Measurements from ENCODE around the gene THOC6.

Gene THOC6

DNA sequence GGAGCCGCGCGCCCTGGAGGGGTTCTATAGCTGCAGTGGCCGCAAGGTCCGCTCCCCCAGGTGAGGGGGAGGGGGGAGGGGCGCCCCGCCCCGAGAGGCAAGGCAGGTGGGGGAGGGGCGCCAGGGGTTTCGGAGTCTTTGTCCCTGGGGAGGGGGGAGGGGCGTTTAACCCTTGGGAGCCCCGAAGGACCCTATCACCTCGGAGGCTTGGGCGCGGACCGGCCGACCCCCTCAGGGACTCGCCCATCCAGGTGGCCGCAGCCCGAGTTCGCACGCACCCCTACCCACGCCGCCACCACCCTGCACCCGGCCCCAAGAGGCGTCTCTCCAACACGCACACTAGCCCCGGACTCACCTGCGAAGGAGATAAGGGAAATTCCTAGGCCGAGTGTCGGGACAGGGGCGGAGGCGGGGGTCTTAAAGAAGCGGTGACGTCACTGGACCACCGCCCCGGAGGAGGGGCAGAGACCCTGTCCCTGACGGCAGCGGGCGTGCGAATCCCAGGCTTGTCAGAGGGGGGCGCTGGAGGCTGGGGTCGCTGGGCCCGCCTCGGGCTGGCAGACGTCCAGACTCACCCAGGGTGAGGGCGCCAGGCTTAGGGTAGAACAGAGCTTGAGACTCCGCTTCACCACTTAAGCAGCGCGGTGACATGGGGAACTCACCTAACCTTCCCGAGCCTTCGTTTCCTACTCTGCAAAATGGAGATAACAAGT is 5.9 kb upstream of the THOC6 start, which contains the start of gene CLDN6:
TSS of gene CLDN6 (minus strand) at position 390 of the 713 bp plus-strand sequence. CDS start 2,162 bp downstream, outside the sequence.
- no peak for DNase-seq

DNA sequence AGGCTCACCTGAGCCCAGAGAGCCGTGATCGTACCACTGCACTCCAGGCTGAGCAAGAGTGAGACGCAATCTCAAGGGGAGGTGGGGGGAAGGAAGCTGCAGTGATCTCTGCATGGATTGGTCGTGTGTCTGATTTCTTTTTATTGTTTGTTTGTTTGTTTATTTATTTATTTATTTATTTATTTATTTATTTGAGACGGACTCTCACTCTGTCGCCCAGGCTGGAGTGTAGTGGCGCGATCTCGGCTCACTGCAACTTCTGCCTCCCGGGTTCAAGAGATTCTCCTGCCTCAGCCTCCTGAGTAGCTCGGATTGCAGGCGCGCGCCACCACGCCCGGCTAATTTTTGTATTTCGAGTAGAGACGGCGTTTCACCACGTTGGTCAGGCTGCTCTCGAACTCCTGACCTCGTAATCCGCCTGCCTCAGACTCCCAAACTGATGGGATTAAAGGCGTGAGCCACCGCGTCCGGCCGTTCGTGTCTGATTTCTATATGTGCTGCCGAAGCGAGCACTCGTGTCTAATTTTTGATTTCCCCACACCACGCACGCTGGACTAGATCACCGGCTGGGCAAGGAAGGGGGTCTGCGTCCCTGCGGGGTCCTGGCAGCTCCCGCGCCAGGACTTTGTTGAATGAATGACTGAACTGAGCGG is 4.1 kb upstream of the THOC6 start:
- no peak for DNase-seq

DNA sequence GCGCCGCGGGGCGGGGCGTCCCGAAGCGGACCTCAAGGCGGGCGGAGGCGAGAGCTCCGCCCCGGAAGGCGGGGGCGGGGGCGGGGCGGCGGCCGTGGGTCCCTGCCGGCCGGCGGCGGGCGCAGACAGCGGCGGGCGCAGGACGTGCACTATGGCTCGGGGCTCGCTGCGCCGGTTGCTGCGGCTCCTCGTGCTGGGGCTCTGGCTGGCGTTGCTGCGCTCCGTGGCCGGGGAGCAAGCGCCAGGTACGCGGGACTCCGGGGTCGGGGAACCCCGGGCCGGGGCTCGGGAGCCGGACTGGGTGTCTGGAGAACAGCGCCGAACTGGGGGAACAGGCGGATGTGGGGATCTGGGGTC is 3.6 kb upstream of the THOC6 start, which contains the start of gene TNFRSF12A:
TSS of gene TNFRSF12A (plus strand) at position 122 of the 357 bp plus-strand sequence. CDS start at position 152, 30 bp downstream.
- peak; percentile 38 for DNase-seq

DNA sequence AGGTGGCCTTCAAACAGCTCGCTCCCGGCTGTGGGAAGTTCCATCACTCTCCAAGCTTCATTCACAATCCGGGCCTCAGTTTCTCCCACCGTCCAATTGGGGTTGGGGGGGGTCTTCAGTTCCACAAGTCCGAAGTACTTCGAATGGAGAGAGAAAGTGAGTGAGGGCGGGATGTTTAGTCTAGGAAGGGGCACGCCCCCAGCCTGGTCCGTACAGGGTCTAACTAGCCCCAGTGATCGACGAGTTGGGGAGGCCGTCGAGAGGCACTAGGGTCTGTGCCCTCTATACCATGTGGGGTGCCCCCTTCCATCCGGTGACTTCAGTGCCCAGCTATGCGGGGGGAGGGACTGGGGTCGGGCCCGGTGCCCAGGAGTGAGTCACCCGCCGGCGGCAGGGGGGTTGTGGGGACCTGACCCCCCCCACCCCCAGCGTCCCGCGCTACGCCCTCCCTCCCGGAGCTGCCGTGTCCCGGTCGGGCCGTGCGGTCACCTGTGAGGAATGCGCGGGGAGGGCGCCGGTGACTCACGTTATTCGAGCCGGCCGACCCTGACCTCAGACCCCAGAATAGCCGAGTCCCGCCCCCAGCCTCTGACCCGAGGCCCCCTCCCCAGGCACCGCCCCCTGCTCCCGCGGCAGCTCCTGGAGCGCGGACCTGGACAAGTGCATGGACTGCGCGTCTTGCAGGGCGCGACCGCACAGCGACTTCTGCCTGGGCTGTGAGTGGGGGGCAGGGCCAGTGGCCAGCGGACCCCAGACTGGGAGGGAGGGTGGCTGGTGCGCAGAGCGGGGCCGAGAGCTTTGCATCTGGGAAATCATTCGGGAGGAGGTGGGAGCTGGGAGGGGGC is 3.0 kb upstream of the THOC6 start:
- no peak for DNase-seq

DNA sequence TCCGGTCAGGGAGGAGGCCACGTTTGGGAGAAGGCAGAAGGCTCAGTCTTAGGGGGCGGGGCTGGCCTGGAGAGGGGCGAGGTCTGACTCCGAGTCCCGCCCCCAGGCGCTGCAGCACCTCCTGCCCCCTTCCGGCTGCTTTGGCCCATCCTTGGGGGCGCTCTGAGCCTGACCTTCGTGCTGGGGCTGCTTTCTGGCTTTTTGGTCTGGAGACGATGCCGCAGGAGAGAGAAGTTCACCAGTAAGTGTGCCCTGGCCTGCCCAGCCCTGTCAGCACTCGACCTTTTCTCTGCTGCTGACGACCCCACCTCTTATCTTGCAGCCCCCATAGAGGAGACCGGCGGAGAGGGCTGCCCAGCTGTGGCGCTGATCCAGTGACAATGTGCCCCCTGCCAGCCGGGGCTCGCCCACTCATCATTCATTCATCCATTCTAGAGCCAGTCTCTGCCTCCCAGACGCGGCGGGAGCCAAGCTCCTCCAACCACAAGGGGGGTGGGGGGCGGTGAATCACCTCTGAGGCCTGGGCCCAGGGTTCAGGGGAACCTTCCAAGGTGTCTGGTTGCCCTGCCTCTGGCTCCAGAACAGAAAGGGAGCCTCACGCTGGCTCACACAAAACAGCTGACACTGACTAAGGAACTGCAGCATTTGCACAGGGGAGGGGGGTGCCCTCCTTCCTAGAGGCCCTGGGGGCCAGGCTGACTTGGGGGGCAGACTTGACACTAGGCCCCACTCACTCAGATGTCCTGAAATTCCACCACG is 2.2 kb upstream of the THOC6 start:
- peak; percentile 46 for DNase-seq

DNA sequence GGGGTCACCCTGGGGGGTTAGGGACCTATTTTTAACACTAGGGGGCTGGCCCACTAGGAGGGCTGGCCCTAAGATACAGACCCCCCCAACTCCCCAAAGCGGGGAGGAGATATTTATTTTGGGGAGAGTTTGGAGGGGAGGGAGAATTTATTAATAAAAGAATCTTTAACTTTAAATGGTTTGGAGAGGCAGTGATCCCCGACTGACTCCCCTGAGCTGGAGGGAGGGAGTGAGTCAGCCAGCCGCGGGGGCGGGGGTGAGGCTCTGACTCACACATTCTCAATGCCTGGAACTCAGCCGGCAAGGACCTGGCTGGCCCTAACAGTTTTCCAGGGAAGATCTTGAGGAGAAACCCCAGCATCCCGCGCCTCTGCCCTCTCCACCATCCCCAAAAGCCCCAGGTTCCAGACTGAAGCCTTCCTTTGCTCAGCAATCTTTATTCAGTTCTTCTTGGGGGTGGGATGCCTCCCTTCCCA is 1.6 kb upstream of the THOC6 start:
- DNase-seq, result no peak

DNA sequence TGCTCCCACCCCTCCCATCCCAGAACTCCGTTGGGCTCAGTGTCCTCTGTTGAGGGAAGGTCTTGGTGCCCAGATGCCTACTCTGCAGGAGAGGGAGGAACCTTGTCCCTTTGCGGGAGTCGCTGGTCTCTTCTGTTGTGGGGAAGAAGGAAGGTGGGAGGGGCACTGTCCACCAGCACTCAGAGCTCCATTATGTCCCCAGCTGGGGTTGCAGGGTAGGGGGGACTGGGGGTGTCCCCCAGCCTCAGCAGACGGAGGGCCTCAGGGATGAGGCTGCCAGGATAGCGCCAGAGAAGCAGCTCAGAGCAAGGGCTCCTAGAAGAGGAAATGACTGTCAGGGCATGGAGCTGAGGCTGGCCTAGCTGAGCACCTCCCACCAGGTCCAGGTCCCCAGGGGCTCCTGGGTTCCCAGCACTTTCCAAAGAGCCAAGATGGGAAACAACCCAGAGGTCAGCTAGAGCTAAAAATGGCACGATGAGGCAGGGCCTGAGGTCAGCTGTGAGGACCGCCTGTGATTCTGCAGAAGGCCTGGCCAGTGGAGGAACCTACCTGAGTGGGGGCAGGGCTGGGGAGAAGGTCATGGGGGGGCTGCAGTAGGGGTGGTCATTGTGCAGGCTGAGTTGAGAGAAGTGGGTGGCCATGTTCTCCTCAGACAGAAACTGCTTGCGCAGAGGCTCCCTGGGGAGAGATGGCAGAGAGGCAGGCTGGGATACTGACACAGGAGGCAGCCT is 986 bp upstream of the THOC6 start:
- no peak for DNase-seq

DNA sequence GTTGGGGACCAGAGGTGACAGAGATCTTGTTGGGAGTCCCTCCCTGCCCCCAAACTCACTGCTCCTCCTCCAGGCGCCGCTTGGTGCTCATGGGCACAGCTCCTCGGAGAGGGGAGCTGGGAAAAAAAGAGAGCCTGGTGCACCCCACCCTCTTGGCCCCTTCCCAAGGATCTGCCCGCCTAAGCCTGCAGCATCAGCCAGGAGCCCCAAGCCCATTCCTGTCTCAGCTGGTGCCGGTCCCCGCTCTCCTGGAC is 493 bp upstream of the THOC6 start:
- DNase-seq, result peak; percentile 32

DNA sequence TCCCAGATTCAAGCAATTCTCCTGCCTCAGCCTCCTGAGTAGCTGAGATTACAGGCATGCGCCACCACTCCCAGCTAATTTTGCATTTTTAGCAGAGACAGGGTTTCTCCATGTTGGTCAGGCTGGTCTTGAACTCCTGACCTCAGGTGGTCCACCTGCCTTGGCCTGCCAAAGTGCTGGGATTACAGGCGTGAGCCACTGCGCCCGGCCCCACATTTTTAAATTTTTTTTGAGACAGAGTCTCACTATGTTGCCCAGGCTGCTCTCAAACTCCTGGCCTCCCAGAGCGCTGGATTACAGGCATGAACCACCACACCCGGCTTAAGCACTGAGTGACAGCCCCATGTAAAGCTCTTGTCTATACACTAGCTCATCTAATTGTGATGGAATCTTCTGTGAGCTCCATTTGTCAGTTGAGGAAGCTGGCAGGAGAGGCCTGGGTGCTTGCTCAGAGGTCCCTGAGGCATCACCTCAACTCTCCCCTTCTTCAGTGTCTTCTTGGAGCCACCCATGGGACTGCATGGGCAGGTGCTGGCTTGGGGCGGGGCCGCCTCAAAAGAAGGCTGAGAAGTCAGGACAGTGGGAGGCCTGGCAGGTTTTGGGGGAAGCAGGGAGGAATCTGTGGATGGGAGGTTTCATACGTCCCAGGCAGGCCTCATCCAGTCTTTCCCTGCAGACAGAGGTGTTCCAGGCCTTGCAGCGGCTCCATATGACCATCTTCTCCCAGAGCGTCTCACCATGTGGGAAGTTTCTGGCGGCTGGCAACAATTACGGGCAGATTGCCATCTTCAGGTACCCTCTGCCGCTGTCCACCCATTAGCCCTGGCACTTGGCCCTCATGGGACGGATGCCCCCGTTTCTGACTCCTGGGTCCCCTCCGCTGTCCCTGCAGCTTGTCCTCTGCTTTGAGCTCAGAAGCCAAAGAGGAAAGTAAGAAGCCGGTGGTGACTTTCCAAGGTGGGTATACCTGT is 1.5 kb downstream of the THOC6 start:
- DNase-seq, result no peak

DNA sequence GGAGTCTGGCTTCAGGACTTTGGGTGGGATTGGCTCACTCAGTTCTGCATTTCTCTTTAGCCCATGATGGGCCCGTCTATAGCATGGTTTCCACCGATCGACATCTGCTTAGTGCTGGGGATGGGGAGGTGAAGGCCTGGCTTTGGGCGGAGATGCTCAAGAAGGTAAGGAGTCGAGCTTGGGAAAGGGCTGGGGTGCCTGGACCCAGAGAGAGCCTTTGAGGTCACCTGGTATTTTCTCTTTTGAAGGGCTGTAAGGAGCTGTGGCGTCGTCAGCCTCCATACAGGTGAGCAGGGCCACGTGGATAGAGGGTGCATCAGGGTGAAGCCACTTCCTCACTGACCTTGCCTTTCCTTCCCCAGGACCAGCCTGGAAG is 2.2 kb downstream of the THOC6 start:
- no peak for DNase-seq

DNA sequence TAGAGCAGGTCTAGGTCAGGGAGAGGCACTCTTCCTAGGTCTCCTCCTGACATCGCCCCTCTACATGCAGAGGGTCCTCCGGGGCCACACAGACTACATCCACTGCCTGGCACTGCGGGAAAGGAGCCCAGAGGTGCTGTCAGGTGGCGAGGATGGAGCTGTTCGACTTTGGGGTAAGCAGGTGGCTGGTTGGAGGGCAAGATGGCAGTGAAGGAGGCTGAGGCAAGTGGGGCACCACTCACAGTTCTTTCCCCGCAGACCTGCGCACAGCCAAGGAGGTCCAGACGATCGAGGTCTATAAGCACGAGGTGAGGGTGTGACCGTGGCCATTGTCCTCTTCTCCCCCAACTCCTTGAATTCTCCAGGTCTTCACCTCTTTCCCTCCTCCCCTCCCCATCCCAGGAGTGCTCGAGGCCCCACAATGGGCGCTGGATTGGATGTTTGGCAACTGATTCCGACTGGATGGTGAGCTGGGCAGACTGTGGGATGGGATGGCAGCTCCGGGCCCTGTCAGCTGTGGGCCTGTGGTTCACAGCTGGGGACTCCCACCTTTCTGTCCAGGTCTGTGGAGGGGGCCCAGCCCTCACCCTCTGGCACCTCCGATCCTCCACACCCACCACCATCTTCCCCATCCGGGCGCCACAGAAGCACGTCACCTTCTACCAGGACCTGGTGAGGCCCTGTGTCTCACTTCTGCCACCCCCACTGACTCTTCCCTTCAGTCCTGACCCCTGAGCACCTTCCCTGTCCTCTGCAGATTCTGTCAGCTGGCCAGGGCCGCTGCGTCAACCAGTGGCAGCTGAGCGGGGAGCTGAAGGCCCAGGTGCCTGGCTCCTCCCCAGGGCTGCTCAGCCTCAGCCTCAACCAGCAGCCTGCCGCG is 3.0 kb downstream of the THOC6 start:
- no peak for DNase-seq

DNA sequence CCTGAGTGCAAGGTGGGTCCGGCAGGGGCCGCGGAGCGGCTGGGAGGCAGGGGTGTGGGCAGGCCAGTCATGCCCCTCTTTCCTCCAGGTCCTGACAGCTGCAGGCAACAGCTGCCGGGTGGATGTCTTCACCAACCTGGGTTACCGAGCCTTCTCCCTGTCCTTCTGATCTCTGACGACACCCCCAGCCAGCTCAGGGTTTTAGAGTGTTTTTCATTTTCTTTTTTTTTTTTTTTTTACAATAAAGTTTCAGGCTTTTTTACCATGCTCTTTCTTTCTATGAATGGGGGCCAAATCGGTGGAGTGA is 3.6 kb downstream of the THOC6 start:
- no peak for DNase-seq

DNA sequence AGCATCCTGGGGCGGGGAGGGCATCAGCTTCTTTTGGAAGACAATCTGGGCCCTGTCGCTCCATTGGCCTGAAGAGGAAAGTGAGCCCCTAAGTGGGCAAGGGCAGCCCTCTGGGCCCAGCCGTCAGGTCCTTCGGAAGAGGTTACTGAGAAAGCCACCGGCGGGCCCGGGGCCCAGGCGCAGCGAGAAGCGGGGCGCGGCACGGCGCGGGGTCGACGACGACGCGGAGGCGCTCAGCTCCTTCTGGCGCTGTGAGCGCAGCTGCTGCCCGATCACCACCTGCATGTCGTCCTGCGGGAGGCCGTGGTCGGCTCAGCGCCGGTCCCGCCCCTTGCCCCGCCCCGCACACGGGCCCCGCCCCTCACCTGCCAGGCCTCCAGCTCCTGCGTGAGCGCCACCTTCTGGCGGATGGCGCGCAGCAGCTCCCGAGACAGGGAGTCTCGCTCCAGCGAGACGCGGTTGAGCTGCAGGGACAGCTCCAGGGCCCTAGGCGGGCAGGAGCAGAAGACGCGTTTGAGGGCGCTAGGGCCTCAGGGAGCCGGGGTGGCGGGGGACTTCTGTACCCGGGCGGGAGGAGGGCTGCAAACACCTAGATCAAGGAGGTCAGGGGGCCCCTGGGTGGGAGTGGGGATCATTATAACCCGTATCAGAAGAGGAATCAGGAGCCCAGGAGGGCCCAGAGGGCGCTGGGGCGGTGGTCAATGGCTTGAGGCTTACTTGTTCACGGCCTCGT is 4.3 kb downstream of the THOC6 start:
- peak; percentile 69 for DNase-seq

DNA sequence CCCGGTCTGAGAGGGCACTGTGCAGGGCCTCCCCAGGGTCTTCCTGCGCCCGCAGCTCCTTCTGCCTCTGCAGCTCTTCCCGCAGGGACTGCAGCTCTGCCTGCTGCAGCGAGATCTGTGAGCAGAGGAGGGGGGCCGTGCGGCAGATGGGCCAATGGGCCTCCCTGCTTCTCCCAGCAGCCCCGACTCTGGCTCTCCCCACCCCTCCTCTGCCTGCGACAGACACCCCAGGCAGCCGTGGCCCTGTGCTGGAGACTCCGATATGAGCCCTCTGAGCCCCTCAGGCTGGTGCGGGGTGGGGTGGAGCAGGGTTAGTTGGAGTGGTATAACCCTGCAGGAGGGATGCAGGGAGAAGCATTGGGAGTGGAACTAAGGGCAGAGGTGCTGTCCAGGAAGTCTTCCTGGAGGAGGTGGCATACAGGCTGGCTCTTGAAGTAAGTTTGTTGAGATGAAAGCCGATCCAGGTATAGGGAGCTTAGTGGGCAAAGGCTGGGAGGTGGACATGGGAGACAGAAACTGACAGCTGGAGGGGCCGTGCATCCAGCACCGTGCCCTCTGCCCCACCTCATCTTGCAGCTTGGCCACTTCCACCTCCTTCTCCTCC is 5.0 kb downstream of the THOC6 start:
- no peak for DNase-seq

DNA sequence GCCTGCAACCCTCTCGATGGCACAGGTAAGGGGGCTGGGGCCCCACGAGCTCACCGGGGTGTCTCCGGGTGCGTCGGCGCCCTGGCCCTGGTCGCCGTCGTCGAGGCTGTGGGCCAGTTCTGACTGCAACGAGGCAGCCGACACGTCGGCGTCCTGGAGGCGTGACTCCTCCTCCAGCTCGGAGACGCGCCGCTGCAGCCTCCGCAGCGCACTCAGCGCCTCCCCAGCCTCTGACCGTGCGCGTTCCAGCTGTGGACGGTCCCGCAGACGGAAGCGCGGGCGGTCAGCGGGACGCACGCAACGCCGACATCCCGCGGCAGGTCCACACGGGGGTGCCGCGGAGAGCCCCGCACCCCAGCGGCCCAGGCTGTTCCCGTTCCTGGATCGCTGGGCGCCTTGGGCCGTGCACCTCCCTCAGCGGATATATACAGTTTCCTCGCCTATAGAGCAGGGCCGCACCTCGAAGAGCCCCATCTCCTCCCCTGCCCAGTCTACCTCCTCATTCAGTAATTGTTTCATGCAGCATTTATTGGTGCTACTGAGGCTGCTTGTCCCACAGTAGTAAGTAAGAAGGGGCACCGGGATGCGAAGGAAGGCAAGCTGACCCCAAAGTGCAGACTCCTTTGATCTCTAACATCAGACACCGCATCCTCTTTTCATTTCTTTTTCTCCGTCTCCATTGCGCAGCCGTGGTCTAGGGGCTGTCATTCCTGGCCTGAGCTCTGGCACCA is 5.8 kb downstream of the THOC6 start:
- DNase-seq, result no peak

DNA sequence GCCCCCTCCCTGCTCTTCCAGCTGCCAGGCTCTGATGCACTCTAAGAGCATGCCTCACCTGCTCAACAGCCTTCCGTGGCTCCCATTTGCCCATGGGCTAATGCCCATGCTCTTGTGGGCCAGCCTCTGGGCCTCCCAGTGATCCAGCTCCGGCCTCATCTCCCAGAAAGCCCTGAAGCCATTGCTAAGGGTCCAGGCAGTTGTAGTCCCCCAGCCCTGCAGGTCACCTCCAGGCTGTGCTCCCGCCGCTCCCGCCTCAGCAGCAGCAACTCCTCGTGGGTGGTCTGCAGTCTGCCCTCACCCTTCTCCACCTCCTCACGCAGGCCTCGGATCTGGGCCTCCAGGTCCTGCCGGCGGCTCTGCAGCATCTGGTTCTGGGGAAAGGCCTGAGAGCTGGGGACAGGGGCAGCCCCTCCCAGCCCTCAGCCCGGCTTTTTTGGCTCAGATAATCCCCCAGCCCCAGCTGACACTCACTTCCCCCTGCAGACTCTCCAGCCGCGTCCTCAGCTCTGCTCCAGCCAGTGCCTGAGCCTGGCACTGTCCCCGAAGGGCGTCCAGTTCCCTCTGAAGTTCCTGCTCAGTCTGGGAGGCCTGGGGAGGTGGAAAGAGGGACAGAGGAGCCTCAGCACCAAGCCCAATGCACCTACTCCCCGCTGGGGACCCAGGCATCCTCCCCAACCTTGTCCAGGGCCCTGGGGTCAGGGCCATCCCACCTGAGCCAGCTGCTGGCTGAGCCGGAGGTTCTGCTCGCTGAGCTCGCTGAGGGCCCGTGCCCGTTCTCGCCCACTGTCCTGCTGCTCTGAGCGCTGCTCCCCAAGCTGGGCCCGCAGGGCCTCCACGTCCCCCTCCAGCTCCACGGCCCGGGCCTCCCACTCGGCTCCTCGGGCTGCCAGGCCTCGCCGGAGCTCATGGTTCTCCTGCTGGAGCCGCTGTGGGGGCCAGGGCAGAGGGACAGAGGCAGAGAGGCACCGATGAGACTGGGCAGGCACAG is 6.7 kb downstream of the THOC6 start:
- DNase-seq, result no peak

DNA sequence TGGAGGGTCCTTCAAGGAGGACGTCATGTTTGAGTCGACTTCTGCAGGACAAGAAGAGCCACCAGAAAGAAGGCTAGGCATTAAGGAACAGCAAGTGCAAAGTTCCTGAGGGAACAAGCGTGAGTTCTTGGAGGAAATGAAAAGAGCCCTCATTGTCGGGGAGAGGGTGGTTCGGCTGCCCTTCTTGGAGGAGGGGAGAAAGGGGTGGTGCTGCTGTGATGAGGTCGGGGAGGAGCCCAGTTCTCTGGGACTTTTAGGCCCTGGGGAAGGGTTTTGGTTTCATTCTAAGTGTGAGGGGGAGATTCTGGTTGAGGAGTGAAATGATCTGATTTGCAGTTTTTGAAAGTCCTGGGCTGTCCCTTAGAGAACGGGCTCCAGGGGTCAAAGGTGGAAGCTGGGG is 8.8 kb downstream of the THOC6 start:
- no peak for DNase-seq

All from DMS79 treated with DMSO at 0.1 percent for 48 hours (cell line).